Tongue (tissue), 2 donors: ENCODE results near the gene LLGL2. TPM values are rescaled to one million over a fixed set of nuclear protein-coding genes. Genes with fewer than 3 reads are reported as not detected.
A peak's percentile ranks its signal among the peaks of the same experiment; 100 is the strongest.

ENCODE experiments used
- DNase-seq: peaks from one replicate; pipeline ENCODE4 v3.0.0-alpha.2; 2015
- total RNA-seq: library from RNA; depleted of rRNA; stranded (reverse); fragments of >200 nt; gene quantifications from one replicate; pipeline ENCODE4 v1.2.3, GENCODE V29; 2014

The LLGL2 gene
- total RNA-seq, 1 donor from 2014 or later = 19.9 TPM

DNA sequence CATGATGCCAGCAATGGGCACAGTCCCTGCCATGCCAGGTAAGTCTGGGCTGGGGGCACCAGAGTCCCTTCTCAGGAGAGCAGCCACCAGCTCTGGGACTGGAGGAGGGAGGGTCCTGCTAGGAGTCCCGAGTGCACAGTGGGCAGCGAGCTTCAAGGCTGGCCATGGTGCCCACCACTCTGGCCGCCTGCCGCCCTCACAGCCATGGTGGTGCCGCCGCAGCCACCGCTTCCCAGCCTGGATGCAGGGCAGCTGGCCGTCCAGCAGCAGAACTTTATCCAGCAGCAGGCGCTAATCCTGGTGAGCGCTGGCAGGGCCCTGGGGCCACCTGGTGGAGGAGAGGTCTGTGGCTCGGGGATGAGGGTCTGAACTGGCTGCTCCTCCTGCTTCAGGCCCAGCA lies 89.8 kb downstream of the LLGL2 start:
- no peak for DNase-seq

GRCh38 chr17:75616521-75617122 lies 91.1 kb downstream of the LLGL2 start:
- DNase-seq = no peak

DNA sequence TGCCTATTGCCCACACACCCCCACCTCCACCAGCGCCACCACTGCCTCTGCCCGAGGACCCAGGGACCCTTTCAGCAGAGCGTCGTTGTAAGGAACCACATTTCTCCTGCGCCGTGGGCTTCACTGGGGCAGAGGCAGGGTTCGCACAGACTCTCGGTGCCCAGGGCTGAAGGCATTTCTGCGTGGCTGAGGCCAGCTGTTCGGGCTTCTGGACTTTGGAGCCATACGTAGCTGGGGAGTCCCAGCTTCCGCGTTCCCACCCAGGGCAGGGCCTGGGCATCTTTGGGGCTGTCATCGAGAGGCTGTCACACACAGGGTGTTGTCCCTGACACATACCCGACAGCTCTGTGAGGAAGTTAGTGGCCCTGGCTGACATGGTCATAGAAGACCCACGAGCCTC lies 91.7 kb downstream of the LLGL2 start:
- DNase-seq = no peak

DNA sequence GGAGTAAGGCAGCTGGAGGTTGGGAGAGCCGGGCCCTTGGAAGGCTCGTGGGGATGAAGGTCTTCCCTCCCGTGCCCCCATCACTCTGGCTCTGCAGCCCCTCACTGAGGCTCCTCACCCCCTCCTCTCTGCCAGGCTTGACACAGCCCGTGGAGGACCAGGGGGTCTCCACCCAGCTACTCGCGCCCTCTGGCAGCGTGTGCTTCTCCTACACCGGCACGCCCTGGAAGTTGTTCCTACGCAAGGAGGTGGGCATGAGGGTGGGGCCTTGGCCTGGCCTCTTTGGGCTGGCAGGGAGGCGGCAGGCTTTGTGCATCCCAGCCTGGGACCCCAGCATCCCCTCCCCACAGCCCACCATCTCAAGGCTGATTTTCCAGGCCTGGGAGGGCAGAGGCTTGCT lies 92.2 kb downstream of the LLGL2 start:
- no peak for DNase-seq

- DNase-seq = peak; percentile 36
Measured at GRCh38 chr17:75619506-75620431, 94.3 kb downstream of the LLGL2 start.

DNA sequence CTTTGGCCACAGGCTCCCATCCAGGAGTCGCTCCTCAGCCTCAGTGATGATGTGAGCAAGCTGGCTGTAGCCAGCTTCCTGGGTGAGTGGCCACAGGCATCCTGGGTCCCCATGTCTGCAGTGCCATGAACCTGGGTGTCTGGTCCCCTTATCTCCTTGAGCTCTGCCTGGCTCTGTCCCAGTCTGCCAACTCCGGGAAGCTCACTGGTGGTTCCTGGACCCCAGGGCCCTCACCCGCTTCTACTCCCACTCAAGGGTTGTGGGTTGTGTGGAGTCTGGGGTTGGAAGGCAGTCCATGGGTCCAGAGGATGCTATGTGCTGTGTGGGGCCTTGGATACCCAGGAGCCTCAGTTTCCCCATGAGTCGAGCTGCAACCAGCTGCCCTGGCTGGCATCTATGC lies 96.0 kb downstream of the LLGL2 start:
- no peak for DNase-seq

DNA sequence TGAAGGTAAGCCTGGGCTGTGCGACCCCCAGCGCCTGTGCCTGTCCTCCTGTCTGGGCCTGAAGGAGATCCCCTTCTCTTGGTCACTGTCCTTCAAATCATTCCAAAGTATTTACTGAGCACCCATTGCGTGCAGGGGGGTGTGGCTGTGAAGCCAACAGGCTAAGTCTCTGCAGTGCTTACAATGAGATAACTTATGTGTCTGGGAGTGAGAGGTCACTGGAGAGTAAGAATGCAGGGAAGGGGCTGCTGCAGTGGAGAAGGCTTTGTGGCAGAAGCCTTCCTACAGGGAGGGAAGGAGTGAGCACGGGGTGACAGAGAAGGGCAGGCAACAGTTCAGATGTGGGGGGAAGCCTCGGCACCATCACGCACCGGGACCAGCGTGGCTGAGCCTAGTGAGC lies 96.6 kb downstream of the LLGL2 start:
- no peak for DNase-seq

DNA sequence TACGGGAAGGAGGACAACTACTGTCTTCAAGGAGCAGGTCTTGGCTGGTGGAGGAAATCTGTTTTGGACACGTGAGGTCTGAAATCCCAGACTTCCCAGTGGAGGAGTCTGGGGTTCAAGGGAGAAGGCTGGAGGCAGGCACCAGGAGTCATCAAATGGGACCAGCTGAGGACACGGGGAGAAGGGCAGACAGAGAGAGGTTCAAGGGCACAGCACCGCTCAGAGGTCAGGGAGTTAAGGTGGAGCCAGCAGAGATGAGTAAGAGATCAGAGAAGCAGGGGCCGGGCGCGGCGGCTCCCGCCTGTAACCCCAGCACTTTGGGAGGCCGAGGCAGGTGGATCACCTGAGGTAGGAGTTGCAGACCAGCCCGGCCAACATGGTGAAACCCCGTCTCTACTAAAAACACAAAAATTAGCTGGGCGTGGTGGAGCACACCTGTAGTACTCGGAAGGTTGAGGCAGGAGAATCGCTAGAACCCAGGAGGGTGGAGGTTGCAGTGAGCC lies 97.3 kb downstream of the LLGL2 start:
- no peak for DNase-seq

DNA sequence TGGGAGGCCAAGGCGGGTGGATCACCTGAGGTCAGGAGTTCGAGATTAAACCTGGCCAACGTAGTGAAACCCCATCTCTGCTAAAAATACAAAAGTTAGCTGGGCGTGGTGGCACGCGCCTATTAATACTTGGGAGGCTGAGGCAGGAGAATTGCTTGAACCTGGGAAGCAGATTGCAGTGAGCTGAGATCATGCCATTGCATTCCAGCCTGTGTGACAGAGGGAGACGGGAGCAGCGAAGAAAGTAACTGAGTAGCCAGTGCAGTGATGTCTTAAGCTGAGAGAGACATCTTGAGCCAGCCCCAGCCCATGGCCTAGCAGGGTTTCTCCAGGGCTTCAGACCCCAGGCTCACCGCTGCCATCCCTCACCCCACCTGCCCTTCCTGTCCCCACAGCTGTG lies 97.9 kb downstream of the LLGL2 start:
- no peak for DNase-seq

- no peak for DNase-seq
Measured at GRCh38 chr17:75624021-75624420, 98.5 kb downstream of the LLGL2 start.

Other genes with a start within 250 kb of the LLGL2 start
- gene SLC25A19, start 236.3 kb upstream of the LLGL2 start, total RNA-seq = 4.9 TPM
- 99.6 TPM for gene GRB2, start 120.0 kb upstream of the LLGL2 start, total RNA-seq
- 72.3 TPM for gene TMEM94, start 69.1 kb upstream of the LLGL2 start, total RNA-seq
- 22.4 TPM for gene CASKIN2, start 10.2 kb upstream of the LLGL2 start, total RNA-seq
- 22.9 TPM for gene TSEN54, start 9.2 kb upstream of the LLGL2 start, total RNA-seq
- gene MYO15B, start 62.1 kb downstream of the LLGL2 start, total RNA-seq = 63.4 TPM
- 5.9 TPM for gene SMIM5, start 107.7 kb downstream of the LLGL2 start, total RNA-seq
- gene RECQL5, start 141.5 kb downstream of the LLGL2 start, total RNA-seq = 21.5 TPM
- 57.0 TPM for gene SAP30BP, start 141.6 kb downstream of the LLGL2 start, total RNA-seq
- 48.2 TPM for gene ITGB4, start 195.8 kb downstream of the LLGL2 start, total RNA-seq
- gene GALK1, start 239.5 kb downstream of the LLGL2 start, total RNA-seq = 17.6 TPM